Heart right ventricle (tissue), 16 donors: ENCODE data around the gene MTOR. TPM values are rescaled to one million over a fixed set of nuclear protein-coding genes. Genes with fewer than 3 reads are reported as not detected.

Experiments
- ATAC-seq, 8 donors: fragments of 200-7000 bp; cut with Tn5 transposase; one replicate each; pipeline ENCODE4 v1.9.1; 2020; ENCODE audit warnings: mild to moderate bottlenecking in 8 of 8, moderate library complexity in 8 of 8, moderate number of reproducible peaks in 1 of 8
- DNase-seq, 2 donors: peaks; one replicate each; pipeline ENCODE4 v3.0.0-alpha.2; 2020
- H3K27ac ChIP-seq, 10 donors: fragments of 200-600 bp; sonication (generic) in 2 of 10; one replicate each; pipeline versions ENCODE4 v1.5.0 to v1.8.0; 2020 to 2022; ENCODE audit warnings: mild to moderate bottlenecking in 3 of 10
- H3K27me3 ChIP-seq, 7 donors: fragments of 200-600 bp; one replicate each; pipeline ENCODE4 v1.8.0; 2021 to 2022; ENCODE audit warnings: mild to moderate bottlenecking in 2 of 7
- H3K36me3 ChIP-seq, 9 donors: fragments of 200-600 bp; sonication (generic) in 1 of 9; one replicate each; pipeline versions ENCODE4 v1.5.0 to v1.8.0; 2020 to 2022; ENCODE audit warnings: mild to moderate bottlenecking in 2 of 9
- H3K4me1 ChIP-seq, 9 donors: fragments of 200-600 bp; sonication (generic) in 1 of 9; one replicate each; pipeline versions ENCODE4 v1.5.0 to v1.8.0; 2020 to 2022; ENCODE audit warnings: mild to moderate bottlenecking in 4 of 9
- H3K4me3 ChIP-seq, 10 donors: fragments of 200-600 bp; sonication (generic) in 2 of 10; one replicate each; pipeline versions ENCODE4 v1.5.0 to v1.8.0; 2020 to 2022; ENCODE audit warnings: mild to moderate bottlenecking in 7 of 10, moderate library complexity in 2 of 10
- H3K9me3 ChIP-seq, 11 donors: fragments of 200-600 bp in 10 of 11; sonication (generic) in 2 of 11; one replicate each; pipeline versions ENCODE4 v1.5.0 to v1.8.0; 2013 to 2022; ENCODE audit warnings: mild to moderate bottlenecking in 2 of 11, control low read depth in 1 of 11, moderate library complexity in 1 of 11
- WGBS, 2 donors: extraction: QIAGEN DNeasy Blood & Tissue Kit; methylation state at CpG; one replicate each; pipeline ENCODE4 v1.1.7; 2013; ENCODE audit warnings: inconsistent platforms in 1 of 2; 5-methylcytosine and 5-hydroxymethylcytosine counted together
- intact Hi-C, 10 donors: fragments of 100-400 bp; cut with DNase I; formaldehyde crosslinking; loops; one replicate each; pipeline versions ENCODE4 v1.11.1 to v1.14.2; 2022
- polyA plus RNA-seq, 2 donors: library from polyadenylated mRNA; stranded (reverse); fragments of 200-250 nt; gene quantifications; one replicate each; pipeline ENCODE4 v1.2.3, GENCODE V29; 2013
- total RNA-seq, 10 donors: library from RNA; stranded (reverse); fragmentation: NEBNext Ultra II Directional in 3 of 10; extraction: Animal tissue kit (Norgen Biotek cat#: 25700) in 3 of 10; gene quantifications; one replicate each; pipeline versions ENCODE4 v1.2.1 to v1.2.4, GENCODE V29; 2021 to 2023
- TF ChIP-seq, protein P1 (sequence below), 9 donors: fragments of 200-600 bp; sonication (generic) in 2 of 9; IDR thresholded peaks; one replicate each; pipeline versions ENCODE4 v1.5.0 to v1.8.0; 2021 to 2022; ENCODE audit warnings: antibody characterized with exemption in 9 of 9, mild to moderate bottlenecking in 5 of 9, moderate library complexity in 1 of 9
- donor health status: Arrhythmogenic right ventricular cardiomyopathy.
- donor health status: ischemic (EF 13 %, LVEDD 7.1; RV severe dilation, severe dysfunction).
- donor health status: healthy with polysubstance abuse.
- donor health status: DM: no; HTN: yes; CAD: no.
- donor health status: DM: no; HTN: no; CAD: no.
- donor health status: ischemic (EF 25% LVEDD 6.9; RV normal size, moderate dysfunction).
- donor health status: ischemic (EF 25% LVEDD 5.7; RV mildly dilated, moderate dysfunction).
- donor health status: healthy.
- donor health status: DM: yes; HTN: yes; CAD: no.
- donor health status: Ischemic cardiomyopathy.
- donor health status: ischemic (EF 35%, LVEDD 5.7; RV mildly dilated, moderate dysfunction).
- donor health status: nonischemic (EF 11% LVEDD 7.7; RV severe dilation, severe dysfunction).
- donor health status: DM: yes; HTN: yes; CAD: no.
- donor health status: PGD.
- donor health status: ischemic (EF 29% LVEDD 5.4; RV normal size, mild dysfunction).
- donor health status: nonischemic (EF 23%, LVEDD 6.1; RV moderate dilation, normal function).

MTOR gene
- total and polyA plus RNA-seq, 12 donors = 18.7 to 42.7 (median 36.3) TPM

DNA sequence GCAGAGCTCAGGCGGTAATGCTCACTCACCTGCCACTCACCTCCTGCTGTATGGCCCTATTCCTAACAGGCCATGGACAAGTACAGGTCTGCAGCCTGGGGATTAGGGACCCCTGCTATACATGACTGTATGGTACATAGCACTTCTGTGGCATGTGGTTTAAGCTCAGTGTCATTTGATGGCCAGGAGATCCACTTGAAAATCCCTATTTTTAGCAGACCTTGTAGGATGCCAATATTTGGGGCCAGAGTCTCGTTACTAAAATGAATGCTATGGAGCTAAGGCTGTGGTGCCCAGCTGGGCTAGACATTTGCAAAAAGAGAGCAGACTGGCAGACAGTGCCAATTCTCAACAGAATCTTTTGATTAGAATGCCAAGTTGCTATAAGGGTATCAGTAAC is 74.9 kb downstream of the MTOR start:
- no peaks in the 10 kb centered on the region for H3K9me3 ChIP-seq
- intact Hi-C loops = no loop called here
- WGBS, 2 donors = 25 to 50% methylated on average over 2 of the region's 2 CpGs
- DNase-seq = no peak
- H3K27ac ChIP-seq = peak overlapping the region in 3 of 10 donors; percentile 2 to 58 (median 56)
- TF ChIP-seq, protein P1, sequence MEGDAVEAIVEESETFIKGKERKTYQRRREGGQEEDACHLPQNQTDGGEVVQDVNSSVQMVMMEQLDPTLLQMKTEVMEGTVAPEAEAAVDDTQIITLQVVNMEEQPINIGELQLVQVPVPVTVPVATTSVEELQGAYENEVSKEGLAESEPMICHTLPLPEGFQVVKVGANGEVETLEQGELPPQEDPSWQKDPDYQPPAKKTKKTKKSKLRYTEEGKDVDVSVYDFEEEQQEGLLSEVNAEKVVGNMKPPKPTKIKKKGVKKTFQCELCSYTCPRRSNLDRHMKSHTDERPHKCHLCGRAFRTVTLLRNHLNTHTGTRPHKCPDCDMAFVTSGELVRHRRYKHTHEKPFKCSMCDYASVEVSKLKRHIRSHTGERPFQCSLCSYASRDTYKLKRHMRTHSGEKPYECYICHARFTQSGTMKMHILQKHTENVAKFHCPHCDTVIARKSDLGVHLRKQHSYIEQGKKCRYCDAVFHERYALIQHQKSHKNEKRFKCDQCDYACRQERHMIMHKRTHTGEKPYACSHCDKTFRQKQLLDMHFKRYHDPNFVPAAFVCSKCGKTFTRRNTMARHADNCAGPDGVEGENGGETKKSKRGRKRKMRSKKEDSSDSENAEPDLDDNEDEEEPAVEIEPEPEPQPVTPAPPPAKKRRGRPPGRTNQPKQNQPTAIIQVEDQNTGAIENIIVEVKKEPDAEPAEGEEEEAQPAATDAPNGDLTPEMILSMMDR (IDR thresholded peaks at IDR 0.05) = no peak
- peaks cover 0 to 34% (median 24%) of the 10 kb centered on the region in 9 donors for H3K4me1 ChIP-seq
- no peaks in the 10 kb centered on the region for H3K27me3 ChIP-seq
- peaks cover 0 to 94% (median 0%) of the 10 kb centered on the region in 9 donors for H3K36me3 ChIP-seq
- ATAC-seq = peak in 6 of 8 donors; percentile 20 to 75 (median 44)
- no peak overlapping the region for H3K4me3 ChIP-seq

DNA sequence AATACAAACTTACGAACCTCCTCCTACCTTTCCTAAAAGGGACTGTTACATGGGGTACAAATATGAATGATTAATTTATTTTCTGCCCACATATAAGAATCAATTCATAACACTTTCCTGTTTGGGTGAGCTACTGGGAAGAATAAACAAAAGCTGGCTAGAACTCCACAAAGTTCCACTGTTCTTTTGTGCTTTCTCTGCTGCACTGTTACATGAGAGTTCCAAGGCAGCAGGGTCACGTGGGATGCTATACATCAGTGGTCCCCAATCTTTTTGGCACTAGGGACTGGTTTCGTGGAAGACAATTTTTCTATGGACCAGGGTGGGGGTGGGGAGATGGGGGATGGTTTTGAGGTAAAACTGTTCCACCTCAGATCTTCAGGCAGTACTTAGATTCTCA is 75.4 kb downstream of the MTOR start:
- no peaks in the 10 kb centered on the region for H3K27me3 ChIP-seq

DNA sequence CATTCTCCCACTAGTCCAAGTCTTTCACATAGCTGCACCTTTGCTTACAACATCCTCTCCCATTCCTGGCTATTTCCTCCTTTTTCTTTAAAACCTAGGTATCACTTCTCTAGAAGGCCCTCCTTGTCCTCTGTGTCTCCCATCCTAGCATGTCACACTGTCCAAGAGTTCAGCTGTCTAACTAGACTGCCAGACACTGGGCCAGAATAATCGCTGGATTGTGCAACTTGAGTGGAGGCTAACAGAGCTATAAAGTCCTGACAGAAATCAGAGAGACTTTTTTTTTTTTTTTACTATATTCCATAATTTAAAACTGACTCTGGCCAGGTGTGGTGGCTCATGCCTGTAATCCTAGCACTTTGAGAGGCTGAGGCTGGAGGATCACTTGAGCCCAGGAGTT is 77.4 kb downstream of the MTOR start:
- TF ChIP-seq, protein P1 (IDR thresholded peaks at IDR 0.05) = no peak
- Histone ChIP-seq H3K4me3 (no peak overlapping the region), H3K9me3 (no peaks in the 10 kb centered on the region), H3K27me3 (no peaks in the 10 kb centered on the region), H3K27ac (no peak overlapping the region), H3K4me1 (peaks cover 0 to 36% (median 24%) of the 10 kb centered on the region in 9 donors), H3K36me3 (peaks cover 0 to 94% (median 0%) of the 10 kb centered on the region in 9 donors)
- 76 to 82% methylated on average over 1 of the region's 1 CpG for WGBS, 2 donors
- ATAC-seq (peak in 1 of 8 donors; percentile 19), DNase-seq (no peak)
- intact Hi-C loops = no loop called here

More for the DNA sequence above, 75.4 kb downstream of the MTOR start:
- H3K27ac ChIP-seq = no peak overlapping the region
- TF ChIP-seq, protein P1 (IDR thresholded peaks at IDR 0.05) = no peak
- peaks cover 0 to 94% (median 0%) of the 10 kb centered on the region in 9 donors for H3K36me3 ChIP-seq
- peaks cover 0 to 34% (median 24%) of the 10 kb centered on the region in 9 donors for H3K4me1 ChIP-seq
- H3K9me3 ChIP-seq = no peaks in the 10 kb centered on the region
- intact Hi-C loops = no loop called here
- H3K4me3 ChIP-seq = no peak overlapping the region
- no peak for DNase-seq
- 86 to 90% methylated on average over 3 of the region's 3 CpGs for WGBS, 2 donors
- ATAC-seq = no peak

DNA sequence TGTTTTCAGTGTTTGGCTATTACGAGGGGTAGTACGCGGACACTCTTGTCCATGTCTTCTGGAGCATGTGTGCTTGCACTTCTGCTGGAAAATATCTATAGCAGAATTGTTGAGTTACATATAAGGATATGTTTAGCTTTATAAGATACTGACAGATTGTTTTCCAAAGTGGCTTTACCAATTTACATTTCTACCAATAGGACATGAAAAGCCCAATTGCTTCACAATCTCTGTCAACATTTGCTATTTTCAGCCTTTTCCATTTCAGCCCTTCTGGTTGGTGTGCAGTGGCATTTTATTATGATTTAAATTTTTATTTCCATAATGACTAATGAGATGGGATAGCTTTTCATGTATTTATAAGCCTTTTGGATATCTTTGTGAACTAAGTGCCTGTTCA is 79.5 kb downstream of the MTOR start:
- Histone ChIP-seq H3K27me3 (no peaks in the 10 kb centered on the region), H3K9me3 (no peaks in the 10 kb centered on the region), H3K27ac (no peak overlapping the region), H3K4me1 (peaks cover 4 to 40% (median 24%) of the 10 kb centered on the region in 9 donors), H3K4me3 (no peak overlapping the region), H3K36me3 (peaks cover 0 to 94% (median 0%) of the 10 kb centered on the region in 9 donors)
- DNase-seq (no peak), ATAC-seq (no peak)
- intact Hi-C loops = no loop called here
- WGBS, 2 donors = 95 to 98% methylated on average over 3 of the region's 3 CpGs
- TF ChIP-seq, protein P1 (IDR thresholded peaks at IDR 0.05) = no peak
